Activated naive CD4-positive, alpha-beta T cell treated with anti-CD3 and anti-CD28 coated beads, Interleukin-2, amount 50 U/mL, for 24 hours (primary cell): ENCODE data around the gene LPAR1.

Source experiments
- H3K27ac Mint-ChIP-seq: one replicate; pipeline ENCODE4 v1.8.0; 2021; ENCODE audit warnings: mild to moderate bottlenecking, mixed read lengths
- H3K27me3 Mint-ChIP-seq: one replicate; pipeline ENCODE4 v1.8.0; 2021; ENCODE audit warnings: mixed read lengths
- H3K36me3 Mint-ChIP-seq: one replicate; pipeline ENCODE4 v1.8.0; 2021; ENCODE audit warnings: mixed read lengths
- H3K4me1 Mint-ChIP-seq: one replicate; pipeline ENCODE4 v1.8.0; 2021; ENCODE audit warnings: mixed read lengths
- H3K4me3 Mint-ChIP-seq: one replicate; pipeline ENCODE4 v1.8.0; 2021; ENCODE audit warnings: mild to moderate bottlenecking, mixed read lengths
- H3K9me3 Mint-ChIP-seq: one replicate; pipeline ENCODE4 v1.8.0; 2021; ENCODE audit warnings: mixed read lengths

Gene LPAR1

DNA sequence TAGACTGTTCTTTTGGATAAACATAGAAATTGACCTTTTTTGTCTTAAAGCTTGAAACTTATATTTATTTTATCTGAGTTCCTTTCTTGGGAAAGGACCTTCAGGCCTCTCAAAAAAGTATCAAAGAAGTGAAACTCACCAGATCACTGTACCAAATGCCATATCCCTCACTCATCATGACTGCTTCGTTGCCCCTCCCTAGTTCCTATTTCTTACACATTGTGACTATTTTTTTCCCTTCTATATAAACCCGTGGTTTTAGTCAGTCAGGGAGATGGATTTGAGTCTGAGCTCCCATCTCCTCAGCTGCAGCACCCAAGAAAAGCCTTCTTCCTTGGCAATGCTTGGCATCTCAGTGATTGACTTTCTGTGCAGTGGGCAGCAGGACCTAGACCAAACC, 129.4 kb downstream of the LPAR1 start:
- Mint-ChIP-seq H3K27ac (no peak overlapping the region), H3K4me1 (no peaks in the 10 kb centered on the region), H3K36me3 (no peaks in the 10 kb centered on the region), H3K4me3 (no peak overlapping the region), H3K9me3 (peaks cover 5% of the 10 kb centered on the region), H3K27me3 (no peaks in the 10 kb centered on the region)

DNA sequence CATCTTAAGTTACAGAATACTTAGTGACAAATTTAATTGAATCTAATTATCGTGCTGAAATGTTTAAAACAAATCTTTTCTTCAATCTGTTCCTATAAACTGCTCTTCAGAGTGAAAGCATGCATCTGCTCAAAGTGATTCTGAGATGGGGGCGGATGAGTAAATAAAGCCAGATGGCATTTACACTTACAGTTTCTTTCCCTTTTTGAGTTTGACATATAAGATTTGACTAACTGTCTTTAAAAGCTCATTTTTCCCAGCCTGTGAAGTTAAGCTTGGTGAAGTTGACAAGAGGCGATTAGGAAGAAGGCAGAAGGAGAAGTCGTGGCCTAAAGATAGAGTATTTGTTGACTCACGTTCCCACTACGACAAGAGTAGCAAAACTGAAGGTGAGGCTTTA, 137.4 kb downstream of the LPAR1 start:
- H3K4me1 Mint-ChIP-seq: no peaks in the 10 kb centered on the region
- H3K9me3 Mint-ChIP-seq: peaks cover 30% of the 10 kb centered on the region
- no peak overlapping the region for H3K27ac Mint-ChIP-seq
- no peaks in the 10 kb centered on the region for H3K27me3 Mint-ChIP-seq
- H3K36me3 Mint-ChIP-seq: no peaks in the 10 kb centered on the region
- no peak overlapping the region for H3K4me3 Mint-ChIP-seq

DNA sequence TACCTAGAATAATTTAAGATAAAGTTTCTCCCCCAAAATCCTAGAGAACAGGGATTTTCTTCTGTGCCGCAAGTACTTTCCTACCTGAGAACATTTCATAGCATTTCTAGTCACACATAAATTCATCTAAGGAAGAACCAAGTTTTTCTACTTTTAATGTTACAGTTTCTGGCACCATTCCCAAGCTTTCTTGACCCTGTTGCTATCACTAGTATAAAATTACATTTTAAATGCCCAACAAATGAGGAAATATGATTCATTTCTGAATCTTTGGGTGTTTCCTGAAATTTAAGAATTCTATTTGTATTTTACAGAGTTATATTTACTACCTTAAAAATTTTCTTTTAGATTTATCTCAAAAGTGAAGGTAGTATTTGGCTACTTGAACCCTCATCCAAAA, 137.8 kb downstream of the LPAR1 start:
- no peak overlapping the region for H3K27ac Mint-ChIP-seq
- H3K36me3 Mint-ChIP-seq: no peaks in the 10 kb centered on the region
- H3K27me3 Mint-ChIP-seq: no peaks in the 10 kb centered on the region
- no peaks in the 10 kb centered on the region for H3K4me1 Mint-ChIP-seq
- H3K4me3 Mint-ChIP-seq: no peak overlapping the region
- H3K9me3 Mint-ChIP-seq: peaks cover 30% of the 10 kb centered on the region

DNA sequence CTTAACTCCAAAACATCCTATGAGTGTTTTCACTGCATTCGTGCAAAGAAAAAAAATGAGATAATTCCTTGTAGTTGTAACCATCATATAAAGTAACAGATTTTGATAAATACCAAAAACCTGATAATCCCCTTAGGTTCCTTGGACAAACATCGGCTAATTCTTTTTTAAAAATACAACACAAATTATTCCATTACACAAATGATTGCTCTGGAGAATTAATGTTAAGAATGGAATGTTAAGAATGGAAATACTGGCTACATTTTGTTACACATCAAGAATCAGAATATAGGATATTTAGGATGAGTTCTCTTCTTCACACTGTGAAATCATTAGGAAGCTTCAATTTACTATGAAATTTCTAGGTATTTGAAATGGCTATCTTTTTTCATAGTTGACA, 139.4 kb downstream of the LPAR1 start:
- H3K9me3 Mint-ChIP-seq: peaks cover 30% of the 10 kb centered on the region
- H3K36me3 Mint-ChIP-seq: no peaks in the 10 kb centered on the region
- H3K27ac Mint-ChIP-seq: no peak overlapping the region
- H3K27me3 Mint-ChIP-seq: no peaks in the 10 kb centered on the region
- H3K4me3 Mint-ChIP-seq: no peak overlapping the region
- no peaks in the 10 kb centered on the region for H3K4me1 Mint-ChIP-seq

DNA sequence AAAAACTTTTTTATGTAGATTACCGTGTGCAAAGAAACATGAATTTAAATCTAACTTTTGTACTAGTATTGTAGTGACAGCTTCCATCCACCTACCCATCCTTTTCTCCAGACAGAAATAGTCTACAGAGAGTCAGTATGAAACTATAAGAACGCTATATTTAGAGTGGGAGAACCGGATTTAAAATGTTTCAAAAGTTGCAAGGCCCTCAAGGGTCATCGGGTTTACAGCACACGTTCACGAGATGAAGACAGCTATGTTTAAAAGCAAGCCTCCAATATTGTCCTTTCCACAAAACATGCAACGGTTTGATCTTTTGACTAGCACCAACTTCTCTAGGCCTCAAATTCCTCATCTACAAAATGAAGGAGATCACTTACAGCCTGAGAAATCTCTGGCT, 139.9 kb downstream of the LPAR1 start:
- Mint-ChIP-seq H3K36me3 (no peaks in the 10 kb centered on the region), H3K4me3 (no peak overlapping the region), H3K9me3 (peaks cover 30% of the 10 kb centered on the region), H3K27ac (no peak overlapping the region), H3K27me3 (no peaks in the 10 kb centered on the region), H3K4me1 (no peaks in the 10 kb centered on the region)

DNA sequence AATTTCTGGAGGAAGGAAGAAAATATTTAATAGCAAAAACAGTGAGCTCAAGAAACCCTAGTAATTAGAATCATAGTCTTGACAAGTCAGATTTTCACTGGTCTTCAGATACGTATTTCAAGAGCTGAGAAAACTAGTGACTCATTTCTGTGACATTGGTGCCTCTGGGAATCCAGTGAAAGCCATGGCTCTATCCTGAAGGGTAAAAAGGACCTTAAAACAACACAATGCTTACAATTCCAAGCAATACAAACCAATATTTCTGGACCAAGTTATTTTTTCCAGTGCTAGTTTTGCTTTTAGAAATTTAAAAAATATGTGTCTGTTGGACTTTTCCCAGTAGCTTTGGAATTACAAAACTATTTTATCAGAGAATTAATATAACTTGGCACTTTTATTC, 140.3 kb downstream of the LPAR1 start:
- no peaks in the 10 kb centered on the region for H3K36me3 Mint-ChIP-seq
- H3K4me1 Mint-ChIP-seq: no peaks in the 10 kb centered on the region
- H3K4me3 Mint-ChIP-seq: no peak overlapping the region
- no peak overlapping the region for H3K27ac Mint-ChIP-seq
- H3K9me3 Mint-ChIP-seq: peaks cover 25% of the 10 kb centered on the region
- no peaks in the 10 kb centered on the region for H3K27me3 Mint-ChIP-seq

DNA sequence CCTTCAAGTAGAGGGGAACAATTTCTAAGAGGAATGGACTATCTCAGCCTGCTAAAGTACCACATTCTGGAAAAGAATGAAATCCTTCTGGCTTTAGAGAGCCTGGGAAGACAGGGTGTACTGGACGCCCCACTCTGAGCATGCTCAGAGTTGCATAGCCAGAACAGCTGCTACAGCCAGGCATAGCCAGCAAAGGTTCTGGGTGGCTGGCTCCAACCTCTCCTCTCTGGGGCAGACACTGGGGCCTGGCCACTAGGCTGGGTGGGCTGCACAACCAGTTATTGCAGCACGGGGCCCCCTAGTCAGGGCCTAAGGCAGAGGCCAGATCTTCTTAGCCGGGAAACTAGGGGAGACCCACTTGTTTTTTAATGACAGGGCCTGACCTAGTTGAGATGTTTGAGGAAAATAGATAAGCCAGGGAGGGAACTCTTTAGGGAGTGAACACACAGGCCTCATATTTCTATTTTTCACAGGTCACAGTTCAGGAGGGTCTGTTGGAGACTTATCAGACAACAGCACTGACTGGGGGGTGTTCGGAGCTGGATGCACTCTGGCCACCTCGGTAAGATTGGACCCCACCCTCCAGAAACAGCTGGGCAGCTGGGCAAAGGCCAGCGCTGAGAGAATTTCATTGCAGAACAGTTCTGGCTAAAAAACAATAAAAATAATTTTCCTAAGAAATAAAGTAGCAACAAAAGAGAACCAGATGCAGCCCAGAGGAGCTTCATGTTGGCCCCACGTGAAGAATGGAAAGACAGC, 142.9 kb downstream of the LPAR1 start:
- H3K4me3 Mint-ChIP-seq: no peak overlapping the region
- no peak overlapping the region for H3K27ac Mint-ChIP-seq
- no peaks in the 10 kb centered on the region for H3K36me3 Mint-ChIP-seq
- H3K4me1 Mint-ChIP-seq: no peaks in the 10 kb centered on the region
- H3K9me3 Mint-ChIP-seq: peaks cover 20% of the 10 kb centered on the region
- H3K27me3 Mint-ChIP-seq: peaks cover 1% of the 10 kb centered on the region

DNA sequence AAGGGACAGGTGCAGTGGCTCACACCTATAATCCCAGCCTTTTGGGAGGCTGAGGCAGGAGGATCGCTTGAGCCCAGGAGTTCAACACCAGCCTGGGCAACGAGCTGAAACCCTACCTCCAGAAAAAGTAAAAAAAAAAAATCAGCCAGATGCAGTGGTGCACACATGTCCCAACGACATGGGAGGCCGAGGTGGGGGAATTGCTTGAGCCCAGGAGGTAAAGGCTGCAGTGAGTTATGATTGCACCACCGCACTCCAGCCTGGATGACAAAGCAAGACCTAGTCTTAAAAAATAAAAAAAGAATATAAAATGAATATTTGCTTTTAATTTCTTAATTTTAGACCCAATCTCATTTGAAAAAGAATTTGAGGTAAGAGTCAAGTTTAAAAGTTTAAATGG, 143.5 kb downstream of the LPAR1 start:
- H3K4me3 Mint-ChIP-seq: no peak overlapping the region
- peaks cover 20% of the 10 kb centered on the region for H3K9me3 Mint-ChIP-seq
- no peak overlapping the region for H3K27ac Mint-ChIP-seq
- peaks cover 1% of the 10 kb centered on the region for H3K27me3 Mint-ChIP-seq
- H3K4me1 Mint-ChIP-seq: no peaks in the 10 kb centered on the region
- no peaks in the 10 kb centered on the region for H3K36me3 Mint-ChIP-seq

DNA sequence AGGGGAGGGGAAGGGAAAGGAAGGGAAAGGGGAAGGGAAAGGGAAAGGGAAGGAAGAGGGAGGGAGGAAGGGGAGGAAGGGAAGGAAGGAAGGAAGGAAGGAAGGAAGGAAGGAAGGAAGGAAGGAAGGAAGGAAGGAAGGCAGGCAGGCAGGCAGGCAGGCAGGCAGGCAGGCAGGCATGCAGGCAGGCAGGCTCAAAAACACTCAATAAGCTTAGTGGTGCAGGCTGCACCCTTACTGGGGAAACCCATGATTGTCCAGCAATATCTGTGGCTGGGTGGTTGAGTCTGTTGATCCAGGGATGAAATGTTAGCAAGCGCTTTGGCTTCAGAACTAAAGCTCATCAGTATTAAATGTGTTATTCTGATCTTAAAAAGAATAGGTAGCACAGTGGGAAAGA, 145.6 kb downstream of the LPAR1 start:
- no peak overlapping the region for H3K4me3 Mint-ChIP-seq
- no peaks in the 10 kb centered on the region for H3K4me1 Mint-ChIP-seq
- H3K27ac Mint-ChIP-seq: no peak overlapping the region
- peaks cover 15% of the 10 kb centered on the region for H3K9me3 Mint-ChIP-seq
- peaks cover 1% of the 10 kb centered on the region for H3K27me3 Mint-ChIP-seq
- H3K36me3 Mint-ChIP-seq: no peaks in the 10 kb centered on the region

DNA sequence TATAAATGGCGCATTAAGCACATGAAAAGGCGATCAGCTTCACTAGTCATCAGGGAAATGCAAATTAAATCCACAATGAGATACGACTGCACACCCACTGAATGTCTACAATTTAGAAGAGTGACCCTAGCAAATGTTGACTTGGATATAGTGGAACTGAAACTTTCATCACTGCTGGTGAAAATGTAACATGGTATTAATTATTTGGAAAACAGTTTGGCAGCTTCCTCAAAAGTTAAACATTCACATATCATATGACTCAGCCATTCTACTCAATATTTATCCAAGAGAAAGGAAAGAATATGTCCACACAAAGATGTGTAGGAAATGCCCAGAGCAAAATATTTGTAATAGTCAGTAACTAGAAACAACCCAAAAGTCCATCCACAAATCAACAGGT, 146.5 kb downstream of the LPAR1 start:
- Mint-ChIP-seq H3K27me3 (peaks cover 1% of the 10 kb centered on the region), H3K9me3 (peaks cover 9% of the 10 kb centered on the region), H3K36me3 (no peaks in the 10 kb centered on the region), H3K4me1 (no peaks in the 10 kb centered on the region), H3K27ac (no peak overlapping the region), H3K4me3 (no peak overlapping the region)

DNA sequence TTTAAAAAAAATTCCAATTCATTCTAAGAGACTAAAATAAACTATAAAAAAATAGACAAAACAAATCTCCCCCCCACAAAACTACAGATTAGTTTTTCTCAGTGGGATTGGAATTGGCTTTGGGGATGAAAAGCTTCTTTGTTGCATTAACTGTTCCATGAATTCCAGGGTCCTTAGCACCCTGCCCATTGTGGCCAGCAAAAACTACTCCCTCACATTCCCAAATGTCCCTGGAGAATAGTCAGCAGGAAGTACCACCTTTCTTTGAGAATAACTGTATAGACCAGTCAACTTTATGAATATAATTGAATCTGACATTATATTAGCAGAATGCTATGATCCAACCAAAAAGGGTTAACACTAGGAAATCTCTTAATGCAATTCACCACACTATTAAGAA, 147.9 kb downstream of the LPAR1 start:
- no peak overlapping the region for H3K4me3 Mint-ChIP-seq
- peaks cover 1% of the 10 kb centered on the region for H3K27me3 Mint-ChIP-seq
- H3K27ac Mint-ChIP-seq: no peak overlapping the region
- peaks cover 9% of the 10 kb centered on the region for H3K9me3 Mint-ChIP-seq
- H3K36me3 Mint-ChIP-seq: no peaks in the 10 kb centered on the region
- H3K4me1 Mint-ChIP-seq: no peaks in the 10 kb centered on the region

DNA sequence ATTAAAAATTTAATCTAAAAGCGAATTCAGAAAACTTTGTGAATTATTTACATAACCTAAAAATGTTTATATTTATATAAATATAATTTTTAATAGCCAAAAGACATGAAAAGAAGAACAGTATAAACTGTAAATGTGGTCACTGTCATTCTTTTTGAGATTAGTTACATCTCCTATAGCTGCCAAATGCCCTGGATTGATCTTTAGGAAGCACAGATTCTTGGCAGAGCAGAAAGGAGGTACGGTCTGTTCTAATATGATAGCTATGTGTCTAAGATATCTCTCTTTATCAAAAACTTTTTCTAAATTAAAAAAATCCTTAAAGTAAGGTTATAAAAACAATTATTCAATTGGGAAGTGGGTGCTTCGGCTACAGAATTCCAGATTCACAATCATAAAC, 151.0 kb downstream of the LPAR1 start:
- H3K9me3 Mint-ChIP-seq: peaks cover 9% of the 10 kb centered on the region
- no peaks in the 10 kb centered on the region for H3K4me1 Mint-ChIP-seq
- no peak overlapping the region for H3K27ac Mint-ChIP-seq
- H3K36me3 Mint-ChIP-seq: no peaks in the 10 kb centered on the region
- no peak overlapping the region for H3K4me3 Mint-ChIP-seq
- peaks cover 1% of the 10 kb centered on the region for H3K27me3 Mint-ChIP-seq

DNA sequence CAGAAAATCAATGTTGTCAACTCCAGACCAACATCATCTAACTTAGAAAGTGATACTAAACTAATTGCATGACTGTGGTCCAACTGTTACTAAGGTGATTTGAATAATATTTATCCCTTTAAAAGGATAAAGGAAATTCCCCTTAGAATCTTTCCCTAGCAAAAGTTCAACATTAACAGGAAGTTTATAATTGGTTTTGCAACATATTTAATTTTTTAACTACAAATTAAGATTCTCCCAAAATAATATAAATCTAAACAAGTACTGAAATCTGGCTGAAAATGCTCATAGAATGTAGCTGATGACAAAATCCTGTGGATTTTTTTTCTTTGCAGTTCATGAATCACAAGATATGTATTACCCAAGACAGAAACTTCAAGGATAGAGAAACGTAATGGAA, 151.4 kb downstream of the LPAR1 start:
- H3K4me1 Mint-ChIP-seq: no peaks in the 10 kb centered on the region
- no peaks in the 10 kb centered on the region for H3K36me3 Mint-ChIP-seq
- no peak overlapping the region for H3K27ac Mint-ChIP-seq
- H3K4me3 Mint-ChIP-seq: no peak overlapping the region
- H3K9me3 Mint-ChIP-seq: peaks cover 5% of the 10 kb centered on the region
- peaks cover 1% of the 10 kb centered on the region for H3K27me3 Mint-ChIP-seq

DNA sequence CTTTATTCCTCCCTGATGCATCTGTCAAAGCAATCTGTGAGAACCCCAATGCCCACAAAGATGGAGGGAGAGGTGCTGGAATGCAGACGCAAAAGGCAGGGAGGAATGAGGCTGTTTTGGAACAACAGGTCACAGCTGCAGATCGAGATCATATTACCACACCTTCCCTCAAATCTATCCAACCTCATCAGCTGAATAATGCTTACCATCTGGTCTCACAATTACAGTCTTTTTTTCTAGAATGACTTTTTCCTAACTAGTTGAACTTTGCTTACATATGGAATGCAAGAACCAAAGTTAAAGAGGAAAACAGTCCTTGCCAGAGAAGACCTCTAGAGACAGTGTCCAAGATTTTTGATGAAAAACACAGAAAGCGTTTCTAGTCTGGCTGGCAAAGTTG, 158.1 kb downstream of the LPAR1 start:
- H3K36me3 Mint-ChIP-seq: peaks cover 2% of the 10 kb centered on the region
- peaks cover 5% of the 10 kb centered on the region for H3K27me3 Mint-ChIP-seq
- H3K27ac Mint-ChIP-seq: no peak overlapping the region
- H3K9me3 Mint-ChIP-seq: peaks cover 5% of the 10 kb centered on the region
- no peaks in the 10 kb centered on the region for H3K4me1 Mint-ChIP-seq
- H3K4me3 Mint-ChIP-seq: no peak overlapping the region

DNA sequence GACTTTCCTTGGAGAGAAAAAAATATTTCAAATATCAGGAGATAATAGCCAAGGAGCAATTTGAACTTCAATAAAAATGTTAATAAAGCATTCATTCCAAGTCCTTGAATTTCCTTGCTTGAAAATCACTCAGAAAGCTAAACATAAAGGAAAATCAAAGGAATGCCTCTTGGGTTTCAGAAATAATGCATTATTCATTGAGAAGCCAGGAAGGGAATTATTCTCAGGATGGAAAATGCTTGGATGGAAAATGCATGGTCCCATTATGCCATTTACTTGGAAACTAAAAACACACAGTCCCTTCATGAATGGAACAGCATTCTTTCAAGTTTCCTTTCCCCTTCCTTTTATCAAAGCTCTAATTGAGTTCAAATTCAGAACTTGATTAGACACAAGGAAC, 160.9 kb downstream of the LPAR1 start:
- Mint-ChIP-seq H3K27me3 (peaks cover 7% of the 10 kb centered on the region), H3K27ac (no peak overlapping the region), H3K4me1 (no peaks in the 10 kb centered on the region), H3K4me3 (no peak overlapping the region), H3K9me3 (peaks cover 6% of the 10 kb centered on the region), H3K36me3 (peaks cover 2% of the 10 kb centered on the region)

DNA sequence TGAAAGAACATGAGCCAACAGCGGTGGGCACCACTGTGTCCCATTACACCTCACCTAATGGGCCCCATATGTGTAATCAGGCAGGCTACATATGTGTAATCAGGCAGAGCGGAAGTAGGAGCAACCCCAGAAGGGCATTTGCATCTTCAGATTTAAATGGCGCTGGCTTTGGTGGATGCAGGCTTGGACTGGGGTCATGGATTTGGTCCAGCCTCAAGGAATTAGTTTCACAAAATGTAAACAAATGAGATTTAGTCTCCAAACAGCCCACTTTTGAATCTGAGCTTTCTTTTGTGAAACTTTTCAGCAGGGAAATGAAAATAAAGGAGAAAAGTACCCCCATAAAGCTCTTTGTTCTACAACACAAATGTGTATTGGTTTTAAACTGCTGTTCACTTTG, 161.3 kb downstream of the LPAR1 start:
- peaks cover 2% of the 10 kb centered on the region for H3K36me3 Mint-ChIP-seq
- H3K27ac Mint-ChIP-seq: no peak overlapping the region
- H3K9me3 Mint-ChIP-seq: peaks cover 6% of the 10 kb centered on the region
- peaks cover 7% of the 10 kb centered on the region for H3K27me3 Mint-ChIP-seq
- no peaks in the 10 kb centered on the region for H3K4me1 Mint-ChIP-seq
- no peak overlapping the region for H3K4me3 Mint-ChIP-seq
